ENCODE measurements around the gene UEVLD.

- no peak for TF ChIP-seq EZH2 (IDR thresholded peaks at IDR 0.05; ENCODE audit: low read depth)
- no peak for TF ChIP-seq CTCF (conservative IDR thresholded peaks at IDR 0.05)
Observed at GRCh38 chr11:18588297-18589252, at the start of gene UEVLD.

Data from PC-9 (cell line).